Right hindlimb (tissue), 1 donor: Measurements from ENCODE around the gene CNTNAP5.

Experiments
- DNase-seq: peaks from one replicate; pipeline ENCODE4 v3.0.0-alpha.2; 2018

CNTNAP5 gene

GRCh38 chr2:124272261-124272841, 247.3 kb downstream of the CNTNAP5 start:
- DNase-seq = no peak

- peak; percentile 56 for DNase-seq
These were observed 256.5 kb downstream of the CNTNAP5 start for GRCh38 chr2:124281541-124281940.

GRCh38 chr2:124283096-124283495, 258.0 kb downstream of the CNTNAP5 start:
- no peak for DNase-seq

- no peak for DNase-seq
These were observed 261.1 kb downstream of the CNTNAP5 start for GRCh38 chr2:124286089-124286783.

GRCh38 chr2:124289060-124289459, 264.0 kb downstream of the CNTNAP5 start:
- DNase-seq = no peak

GRCh38 chr2:124289615-124290014, 264.5 kb downstream of the CNTNAP5 start:
- DNase-seq = no peak

GRCh38 chr2:124296470-124296869, 271.4 kb downstream of the CNTNAP5 start:
- DNase-seq = no peak

GRCh38 chr2:124301915-124302314, 276.8 kb downstream of the CNTNAP5 start:
- no peak for DNase-seq

- no peak for DNase-seq
These were observed 283.4 kb downstream of the CNTNAP5 start for GRCh38 chr2:124308319-124309062.

GRCh38 chr2:124309563-124310138, 284.6 kb downstream of the CNTNAP5 start:
- DNase-seq = no peak

- no peak for DNase-seq
These were observed 285.6 kb downstream of the CNTNAP5 start for GRCh38 chr2:124310671-124311070.

- no peak for DNase-seq
These were observed 289.0 kb downstream of the CNTNAP5 start for GRCh38 chr2:124314084-124314483.

- DNase-seq = no peak
These were observed 290.3 kb downstream of the CNTNAP5 start for GRCh38 chr2:124315221-124315880.

GRCh38 chr2:124316133-124316532, 291.0 kb downstream of the CNTNAP5 start:
- no peak for DNase-seq

GRCh38 chr2:124316881-124317605, 292.0 kb downstream of the CNTNAP5 start:
- DNase-seq = peak; percentile 24

GRCh38 chr2:124317628-124318027, 292.5 kb downstream of the CNTNAP5 start:
- DNase-seq = no peak

GRCh38 chr2:124318913-124319312, 293.8 kb downstream of the CNTNAP5 start:
- no peak for DNase-seq

GRCh38 chr2:124319577-124319976, 294.5 kb downstream of the CNTNAP5 start:
- DNase-seq = no peak

- no peak for DNase-seq
These were observed 295.1 kb downstream of the CNTNAP5 start for GRCh38 chr2:124320051-124320688.

GRCh38 chr2:124323321-124323720, 298.2 kb downstream of the CNTNAP5 start:
- DNase-seq = no peak

GRCh38 chr2:124325667-124326440, 300.8 kb downstream of the CNTNAP5 start:
- DNase-seq = no peak
